Frontal cortex (tissue), 4 donors: Measurements from ENCODE around the gene CCHCR1. TPM values are rescaled to one million over a fixed set of nuclear protein-coding genes. Genes with fewer than 3 reads are reported as not detected.

ENCODE experiments used
- DNase-seq, 2 donors: peaks; one replicate each; pipeline ENCODE4 v3.0.0; 2012; ENCODE audit warnings: low spot score in 2 of 2
- FAIRE-seq: peaks from 2 replicates; lab custom pipeline; 2012; peaks lifted over from hg19 to GRCh38; lab: Jason Lieb, UNC
- total RNA-seq: library from RNA; depleted of rRNA; stranded (reverse); fragments of >200 nt; gene quantifications from one replicate; pipeline ENCODE4 v1.2.3, GENCODE V29; 2014
- donor health status: control.
- donor health status: control.
- donor health status: control.

The CCHCR1 gene
- total RNA-seq, 1 donor from 2014 or later = 5.7 TPM

DNA sequence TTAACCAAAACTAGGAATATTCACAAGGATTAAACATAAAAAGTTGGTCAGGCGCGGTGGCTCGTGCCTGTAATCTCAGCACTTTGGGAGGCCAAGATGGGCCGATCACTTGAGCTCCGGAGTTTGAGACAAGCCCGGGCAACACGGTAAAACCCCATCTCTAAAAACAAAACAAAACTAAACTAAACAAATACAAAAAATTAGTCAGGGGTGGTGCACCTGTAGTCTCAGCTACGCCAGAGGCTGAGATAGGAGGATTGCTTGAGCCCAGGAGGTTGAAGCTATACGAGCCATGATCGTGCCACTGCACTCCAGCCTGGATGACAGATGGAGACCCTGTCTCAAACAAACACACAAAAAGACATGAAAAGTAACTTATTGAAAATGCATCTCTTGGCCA lies 21.9 kb downstream of the CCHCR1 start:
- no peak for DNase-seq
- no peak for FAIRE-seq

DNA sequence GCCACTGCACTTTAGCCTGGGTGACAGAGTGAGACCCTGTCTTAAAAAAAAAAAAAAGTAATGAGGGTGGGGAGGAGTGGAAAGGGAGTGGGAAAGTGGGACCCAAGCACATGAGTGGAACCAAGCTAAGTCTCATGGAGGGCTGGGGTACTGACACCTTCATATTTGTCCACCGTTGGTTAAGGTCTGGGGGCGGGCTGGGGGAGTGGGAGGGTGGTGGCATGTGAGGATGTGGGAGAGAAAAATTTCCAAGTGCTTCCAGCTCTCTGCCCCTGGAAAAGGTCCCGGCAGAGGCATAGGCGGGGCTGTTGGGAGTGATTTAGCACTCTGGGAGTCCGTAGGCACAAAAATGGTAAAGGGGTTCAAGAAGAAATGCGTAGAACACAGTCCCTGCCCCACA lies 24.8 kb downstream of the CCHCR1 start:
- no peak for DNase-seq

DNA sequence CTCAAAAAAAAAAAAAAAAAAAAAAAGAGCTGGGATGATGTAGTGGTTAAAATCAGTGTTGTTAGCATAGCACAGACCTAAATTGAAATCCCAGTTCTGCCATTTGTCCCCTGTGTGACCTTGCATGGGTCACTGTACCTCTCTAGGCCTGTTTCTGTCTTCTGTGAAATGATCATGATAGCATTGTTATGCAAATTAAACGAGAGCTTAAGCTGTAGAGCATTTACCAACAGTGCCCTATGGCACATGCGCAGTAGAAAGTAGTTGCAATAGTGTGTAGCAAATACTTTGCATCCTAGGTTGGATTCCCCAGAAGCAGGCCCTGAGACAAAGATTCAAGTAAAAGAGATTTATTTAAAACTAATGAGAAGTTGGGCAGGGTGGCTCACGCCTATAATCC lies 26.0 kb downstream of the CCHCR1 start:
- no peak for DNase-seq
- no peak for FAIRE-seq

More for the DNA sequence above, 24.8 kb downstream of the CCHCR1 start:
- FAIRE-seq = no peak

DNA sequence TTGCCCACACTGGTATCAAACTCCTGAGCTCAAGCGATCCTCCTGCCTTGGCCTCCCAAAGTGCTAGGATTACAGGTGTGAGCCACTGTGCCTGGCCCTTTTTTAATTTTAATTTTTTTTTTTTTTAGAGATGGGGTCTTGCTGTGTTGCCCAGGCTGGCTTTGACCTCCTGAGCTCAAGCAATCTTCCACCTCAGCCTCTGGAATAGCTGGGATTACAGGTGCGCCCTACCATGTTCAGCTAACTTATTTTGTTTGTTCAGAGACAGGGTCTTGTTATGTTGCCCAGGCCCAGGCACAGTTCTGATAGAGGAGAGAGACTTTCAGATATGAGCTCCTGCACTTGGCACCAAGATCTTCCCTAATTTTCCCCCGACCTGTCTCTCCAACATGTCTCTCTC lies 26.9 kb downstream of the CCHCR1 start:
- FAIRE-seq (no peak), DNase-seq (no peak)

DNA sequence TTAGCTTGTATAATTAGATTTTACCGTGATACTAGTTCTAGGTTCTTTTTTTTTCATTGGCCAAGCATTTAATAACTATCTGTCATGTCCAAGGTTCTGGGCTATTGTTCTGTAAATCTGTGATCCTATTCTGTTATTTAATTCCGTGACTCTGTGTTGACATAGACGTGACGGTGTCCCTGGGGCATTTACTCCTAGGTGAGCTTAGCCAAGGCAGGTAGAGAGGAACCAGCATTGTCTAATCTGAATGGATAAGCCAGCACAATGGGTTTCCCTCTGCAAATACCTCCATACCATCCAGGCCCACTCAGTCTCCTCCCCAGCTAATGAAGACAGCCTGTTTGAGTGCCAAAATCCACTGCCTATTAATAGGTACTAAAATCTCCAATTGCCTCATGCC lies 28.5 kb downstream of the CCHCR1 start:
- no peak for FAIRE-seq
- DNase-seq = no peak

DNA sequence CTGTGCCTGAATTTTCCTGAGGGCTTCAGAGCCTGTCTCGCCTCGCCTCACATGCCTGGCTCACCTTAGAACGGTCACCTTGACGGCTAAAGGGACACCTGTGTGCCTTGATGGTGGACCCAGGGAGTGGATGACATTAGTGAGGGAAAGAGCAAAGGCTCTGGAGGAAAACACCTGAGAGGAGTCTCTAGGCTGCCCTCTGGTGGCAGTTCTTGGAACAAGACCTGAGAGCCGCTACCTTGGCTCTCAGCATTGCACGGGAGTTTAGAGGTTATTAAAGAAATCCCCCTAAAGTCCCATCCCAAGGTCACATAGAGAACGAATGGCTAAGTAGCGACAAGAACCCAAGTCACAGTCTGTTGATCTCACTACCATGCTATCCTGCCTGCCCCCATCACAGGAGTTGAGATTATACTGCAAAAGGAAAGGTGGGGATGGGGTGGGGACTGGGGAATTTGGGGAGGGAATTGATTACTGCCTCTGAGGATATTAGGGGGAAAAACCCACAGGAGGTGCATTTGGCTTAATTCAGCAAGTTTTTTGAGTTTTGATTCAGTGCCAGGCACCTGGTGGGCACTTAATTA lies 29.4 kb downstream of the CCHCR1 start:
- no peak for FAIRE-seq

DNA sequence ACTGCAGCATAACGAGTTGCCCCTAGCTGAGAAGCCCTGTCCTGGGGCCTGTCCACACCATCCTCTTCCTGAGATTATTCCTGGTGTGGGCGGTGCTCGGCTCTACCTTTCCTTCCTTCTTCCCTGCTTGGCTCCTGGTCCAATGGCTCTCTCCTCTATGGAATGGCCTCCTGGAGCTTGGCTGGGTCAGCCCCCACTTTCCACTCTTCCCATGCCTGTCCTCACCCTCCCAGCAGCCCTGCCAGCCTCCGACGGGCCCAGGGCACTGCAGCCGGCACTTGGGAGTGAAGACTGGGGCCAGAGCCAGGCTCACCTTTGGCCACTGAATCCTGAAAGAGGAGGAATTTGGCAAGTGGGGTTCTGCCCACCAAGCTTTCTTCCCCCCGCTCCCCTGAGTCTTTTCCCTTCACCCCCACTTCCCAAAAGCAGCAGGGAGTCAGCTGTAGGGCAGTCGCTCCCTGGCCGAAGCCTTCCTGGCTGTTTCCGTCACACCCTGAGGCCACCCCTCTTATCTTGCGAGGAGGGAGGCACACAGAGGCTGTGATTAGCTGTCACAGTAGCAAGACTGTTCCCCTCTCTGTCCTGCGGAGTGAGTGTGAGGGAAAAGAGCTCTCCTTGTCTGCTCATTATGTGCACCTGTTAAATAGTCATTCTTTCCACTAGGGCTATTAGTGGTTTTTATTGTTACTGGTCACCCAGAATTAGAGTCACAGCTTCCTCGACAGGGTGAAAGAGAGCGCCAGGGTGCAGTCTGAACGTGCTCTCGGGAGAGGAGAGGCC lies 31.0 kb downstream of the CCHCR1 start:
- FAIRE-seq (no peak), DNase-seq (no peak)

More for the DNA sequence above, 29.4 kb downstream of the CCHCR1 start:
- DNase-seq = peak in 1 of 2 donors; percentile 67

DNA sequence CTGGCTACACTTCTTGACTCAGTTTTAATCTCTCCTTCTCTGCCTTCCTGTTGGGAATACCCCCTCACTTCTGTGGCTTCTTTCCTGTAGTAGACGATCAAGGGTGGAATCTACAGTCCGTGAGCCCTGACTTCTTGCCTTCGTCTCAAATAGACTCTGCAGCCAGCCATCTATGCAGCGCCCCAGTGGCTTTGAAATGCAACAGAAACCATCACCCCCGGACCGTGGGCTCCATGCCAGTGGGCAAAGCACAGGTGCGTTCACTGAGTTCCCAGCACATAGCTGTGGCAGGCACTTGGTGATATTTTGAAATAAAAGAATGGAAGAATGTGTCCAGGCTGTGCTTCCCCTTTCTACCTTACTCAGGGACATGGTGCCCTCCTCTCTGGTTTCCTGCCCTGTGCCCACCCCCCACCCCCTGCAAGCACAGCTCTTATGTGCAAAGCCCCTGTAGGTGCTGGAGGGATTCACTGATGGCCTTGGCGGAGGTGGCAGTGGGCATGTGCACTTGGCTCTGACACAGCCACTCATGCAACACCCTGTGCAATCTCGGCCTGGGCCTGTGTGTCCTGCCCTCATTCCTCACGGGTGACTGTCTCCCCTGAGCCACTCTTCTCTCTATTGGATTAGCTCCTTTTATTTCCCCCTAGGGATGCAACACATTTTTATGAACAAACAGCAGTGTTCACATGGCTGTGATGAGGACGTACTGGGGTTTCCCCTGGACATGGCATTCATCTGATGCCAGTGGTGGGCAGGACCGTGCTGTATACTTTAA lies 31.8 kb downstream of the CCHCR1 start:
- DNase-seq = no peak
- FAIRE-seq = no peak

DNA sequence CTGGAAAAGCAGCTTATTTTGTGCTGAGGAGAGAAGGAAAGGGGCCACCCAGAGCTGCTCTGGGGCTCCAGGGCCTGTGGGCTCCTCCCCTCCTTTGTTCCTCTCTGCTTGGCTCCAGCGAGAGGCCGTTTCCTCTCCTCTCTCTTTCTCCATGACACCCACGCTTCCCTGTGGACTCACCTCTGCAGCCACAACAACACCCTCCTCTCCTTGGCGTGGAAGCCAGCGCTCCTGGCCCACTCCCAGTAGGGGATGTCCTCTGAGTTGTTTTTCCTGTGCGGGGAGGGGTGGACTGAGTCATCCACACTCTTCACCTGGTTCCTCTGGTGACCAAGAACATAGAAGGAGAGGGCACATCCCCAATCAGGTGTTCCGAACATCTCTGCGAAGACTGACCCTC lies 32.4 kb downstream of the CCHCR1 start:
- no peak for FAIRE-seq
- DNase-seq = no peak

DNA sequence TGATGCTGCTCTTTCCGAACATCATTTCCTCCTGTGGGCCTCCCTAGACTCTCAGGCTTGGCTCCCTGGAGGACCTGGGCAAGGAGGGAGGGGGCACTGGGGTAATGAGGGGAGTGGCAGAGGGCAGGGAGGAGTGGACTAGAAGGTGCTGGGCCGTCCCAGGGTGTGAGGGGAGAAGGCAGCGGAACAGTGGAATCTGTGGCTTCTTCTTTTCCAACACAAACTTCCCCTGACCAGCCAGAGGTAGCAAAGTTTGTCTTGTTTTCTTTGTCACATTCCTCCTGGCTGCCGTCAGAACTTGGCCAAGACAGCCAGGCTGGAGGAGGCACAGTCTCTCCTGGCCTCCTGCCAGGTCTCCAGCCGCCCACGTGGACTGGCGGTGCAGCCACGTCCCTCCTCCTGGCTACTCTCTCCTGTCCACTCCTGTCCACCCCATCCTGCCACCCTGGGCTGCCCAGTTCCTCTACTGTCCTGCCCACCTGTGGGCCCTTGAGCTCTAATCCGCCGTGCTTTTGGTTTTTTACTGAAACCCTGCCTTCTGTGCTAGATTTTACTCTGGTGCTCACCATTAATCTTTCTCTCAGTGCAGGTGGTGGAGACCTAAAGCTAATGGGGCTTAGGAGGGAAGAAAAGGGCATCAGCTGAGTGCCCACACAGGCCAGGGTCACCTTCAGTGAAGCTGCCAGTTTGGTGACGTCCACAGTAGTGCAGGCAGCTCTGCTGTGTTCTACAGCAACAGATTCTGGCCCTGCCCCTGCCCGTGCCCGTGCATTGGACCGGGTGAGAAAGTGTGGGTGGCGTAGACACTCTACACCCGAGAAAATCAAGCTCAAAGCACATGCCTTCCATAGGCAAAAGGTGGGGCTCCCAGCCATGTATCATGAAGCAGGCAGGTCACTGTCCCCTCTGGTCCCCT lies 34.6 kb downstream of the CCHCR1 start:
- FAIRE-seq = no peak
- peak in 1 of 2 donors; percentile 51 for DNase-seq

DNA sequence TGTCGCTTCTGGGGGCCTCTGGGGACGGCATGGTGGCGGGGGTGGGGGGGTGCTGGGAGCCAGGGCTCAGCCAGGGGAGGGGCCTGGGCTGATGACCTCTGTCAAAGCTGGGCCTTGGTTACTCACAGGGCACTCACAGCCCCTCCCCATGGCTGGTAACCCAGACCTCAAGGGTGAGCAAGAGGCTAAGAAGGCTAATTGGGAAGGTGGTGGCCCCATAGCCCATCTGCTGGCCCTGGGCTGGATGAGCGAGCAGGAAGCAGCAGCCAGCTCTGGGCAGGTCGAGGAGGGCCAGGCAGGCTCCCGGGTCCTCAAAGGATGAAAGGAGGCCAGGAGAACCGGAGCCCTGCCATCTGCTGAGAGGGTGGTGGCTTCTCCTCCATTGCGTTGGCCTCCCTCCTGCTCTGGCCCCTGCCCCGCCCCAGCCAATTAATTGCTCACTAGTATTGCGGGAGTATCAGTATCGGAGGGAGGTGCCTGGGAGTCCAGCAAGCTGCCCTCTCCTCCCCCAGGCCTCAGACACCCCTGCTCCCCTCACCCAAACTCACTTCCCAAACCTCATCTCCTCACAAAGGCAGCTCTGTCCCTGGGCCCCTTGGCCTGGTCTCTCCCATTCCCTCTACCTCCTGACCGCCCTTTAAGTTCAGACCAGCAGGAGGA lies 36.3 kb downstream of the CCHCR1 start:
- no peak for FAIRE-seq
- no peak for DNase-seq

DNA sequence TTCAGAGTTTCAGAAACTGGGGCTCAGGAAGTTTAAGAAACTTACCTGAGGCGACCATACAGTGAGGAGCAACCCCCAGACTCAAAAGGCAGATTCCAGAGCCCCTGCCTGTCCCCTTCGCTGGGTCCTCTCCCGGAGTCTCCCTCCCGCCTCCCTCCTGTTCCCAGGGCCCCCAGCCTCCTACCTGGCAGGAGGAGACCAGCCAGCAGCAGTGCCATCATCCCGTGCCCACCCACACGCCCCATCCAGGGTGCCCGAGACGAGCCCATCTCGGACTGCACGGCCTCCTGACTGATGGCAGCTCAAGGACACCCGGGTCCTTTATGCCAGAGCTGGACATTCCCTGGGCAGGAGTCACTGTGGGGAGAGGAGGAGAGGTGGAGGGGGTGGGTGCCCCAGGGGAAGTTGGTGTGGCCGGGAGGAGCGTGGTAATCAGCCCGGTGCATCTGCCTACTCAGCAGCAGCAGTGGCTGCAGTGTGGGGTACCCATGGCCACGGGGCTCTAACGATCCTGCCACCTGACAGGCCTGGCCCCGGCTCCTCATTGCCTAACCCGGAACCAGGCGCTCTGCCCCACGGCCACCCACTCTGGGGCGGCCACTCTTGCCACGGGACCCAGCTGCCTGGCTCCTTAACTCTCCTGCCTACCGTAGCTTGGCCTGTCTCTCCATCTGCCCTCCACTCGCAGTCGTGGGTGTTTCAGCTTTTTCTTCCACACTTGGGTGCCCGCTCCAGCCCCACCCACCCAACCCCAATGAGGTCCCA lies 37.3 kb downstream of the CCHCR1 start, which contains the start of gene CDSN:
Gene CDSN, minus strand, starts transcription at position 296 of the 765 bp plus-strand sequence. Its CDS starts 27 bp downstream, at position 269.
- FAIRE-seq (no peak), DNase-seq (no peak)

DNA sequence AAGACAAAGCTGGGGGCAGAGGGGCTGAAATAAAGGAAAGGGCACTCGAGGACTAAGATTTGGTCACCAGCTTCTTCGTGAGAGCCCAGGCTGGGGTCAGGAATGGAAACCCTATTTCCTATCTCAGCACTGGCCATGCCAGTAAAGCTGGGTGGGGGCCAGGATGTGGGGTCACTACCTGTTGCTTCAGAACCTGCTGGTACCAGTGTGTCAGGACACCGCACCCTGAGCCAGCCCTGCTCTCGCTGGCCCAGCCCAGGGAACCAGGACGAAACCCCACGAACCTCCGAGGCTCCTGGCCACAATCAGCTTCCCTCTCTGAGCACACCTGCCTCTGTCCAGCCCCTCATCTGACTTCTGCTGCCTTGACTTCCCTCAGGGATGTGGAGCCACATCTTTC lies 39.4 kb downstream of the CCHCR1 start:
- FAIRE-seq (no peak), DNase-seq (no peak)

DNA sequence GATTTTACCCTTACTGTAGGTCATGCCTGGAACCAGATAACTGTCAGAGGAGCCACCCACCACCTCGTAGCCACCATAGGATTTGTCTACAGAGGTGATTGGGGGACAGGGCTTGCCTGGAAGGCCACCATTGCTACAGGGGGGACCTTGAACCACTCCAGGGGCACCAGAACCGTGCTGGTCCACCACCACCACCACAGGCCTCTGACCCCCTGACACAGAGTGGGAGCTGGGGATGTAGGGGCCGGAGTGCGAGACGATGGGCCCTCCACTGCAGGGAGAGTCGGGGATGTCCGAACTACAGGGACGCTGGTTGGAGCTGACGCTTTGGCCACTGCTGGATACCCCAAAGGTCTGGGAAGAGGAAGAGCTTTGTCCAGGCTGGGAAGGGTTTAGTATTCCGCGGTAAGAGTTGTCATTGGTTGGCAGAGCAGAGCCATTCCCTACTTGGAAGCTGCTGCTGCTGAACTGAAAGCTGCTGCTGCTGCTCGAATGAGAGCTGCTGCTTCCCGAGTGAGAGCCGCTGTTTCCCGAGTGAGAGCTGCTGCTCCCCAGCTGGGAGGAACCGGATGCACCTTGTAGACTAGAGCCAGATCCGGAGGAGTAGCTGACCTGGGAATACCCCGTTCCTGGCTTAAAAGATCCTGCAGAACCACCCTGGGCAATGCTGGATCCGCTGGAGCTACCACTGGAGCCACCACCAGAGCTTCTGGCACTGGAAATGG lies 40.8 kb downstream of the CCHCR1 start:
- DNase-seq (no peak), FAIRE-seq (no peak)

DNA sequence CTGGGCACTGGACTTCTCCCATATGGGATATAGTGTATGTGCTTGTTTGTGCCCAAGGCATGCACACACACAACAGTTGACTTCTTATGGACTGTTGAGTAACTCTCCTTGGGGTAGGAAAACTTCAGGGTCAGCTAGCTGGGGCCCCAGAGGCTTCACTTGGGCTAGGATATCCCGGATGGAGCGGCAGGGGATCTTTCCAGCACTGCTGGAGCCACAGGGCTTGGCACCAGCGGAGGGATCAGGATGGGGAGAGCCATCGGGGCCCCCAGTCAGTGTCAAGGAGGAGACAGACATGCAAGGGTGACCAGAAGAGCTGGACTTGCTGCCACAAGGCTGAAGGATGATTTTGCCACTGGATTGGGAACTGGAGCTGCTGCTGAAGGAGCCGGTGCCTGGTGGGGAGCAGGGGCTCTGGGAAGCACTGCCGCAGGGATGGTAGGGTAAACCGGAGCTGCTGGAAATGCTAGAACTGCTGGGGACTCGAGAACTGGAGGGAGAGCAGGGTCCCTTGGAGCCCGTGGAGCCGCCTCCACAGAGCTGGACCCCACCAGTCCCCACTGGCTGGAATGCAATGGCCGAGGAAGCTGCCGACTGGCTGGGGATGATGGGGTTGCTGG lies 41.6 kb downstream of the CCHCR1 start:
- DNase-seq (no peak), FAIRE-seq (no peak)

DNA sequence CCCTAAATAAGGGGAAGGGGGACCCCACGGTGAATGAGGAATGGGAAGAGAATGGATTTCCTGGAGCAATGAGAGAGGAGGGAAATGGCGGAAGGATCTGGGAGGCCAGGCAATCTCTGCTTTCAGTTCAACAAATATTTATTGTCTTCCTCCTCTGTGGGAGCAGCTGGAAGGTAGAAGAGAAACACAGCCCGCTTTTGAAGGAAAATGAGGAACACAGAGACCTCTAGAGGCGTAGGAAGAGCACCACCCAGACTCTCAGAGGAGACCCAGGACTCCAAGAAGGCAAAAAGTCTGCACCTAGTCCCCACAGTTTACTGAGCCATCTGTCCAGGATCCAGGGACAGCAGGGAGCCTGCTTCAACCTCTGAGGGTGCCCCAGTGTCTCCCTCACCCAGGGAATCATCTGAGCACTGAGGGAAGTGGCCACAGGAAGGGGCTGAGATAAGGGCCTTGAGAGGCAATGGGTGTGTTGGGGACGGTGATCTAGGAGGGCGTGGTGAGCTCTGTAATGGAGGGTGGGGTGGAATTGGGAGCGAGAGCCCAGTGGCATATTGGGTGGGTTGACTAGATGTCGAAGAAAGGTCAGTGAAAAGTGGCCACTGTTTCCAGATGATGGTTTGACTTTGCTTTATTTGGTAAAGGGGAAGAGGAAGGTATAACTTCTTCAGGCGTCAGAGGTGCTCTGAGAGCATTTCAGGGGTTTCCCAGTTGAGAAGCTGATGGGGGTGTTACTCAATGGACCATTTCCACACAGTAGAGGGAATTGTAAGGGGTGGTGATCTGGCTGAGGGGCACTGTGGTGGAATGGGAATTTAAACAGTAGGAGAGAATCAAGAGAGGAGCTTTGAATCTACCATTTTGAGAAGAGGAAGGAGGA lies 42.4 kb downstream of the CCHCR1 start:
- no peak for FAIRE-seq

DNA sequence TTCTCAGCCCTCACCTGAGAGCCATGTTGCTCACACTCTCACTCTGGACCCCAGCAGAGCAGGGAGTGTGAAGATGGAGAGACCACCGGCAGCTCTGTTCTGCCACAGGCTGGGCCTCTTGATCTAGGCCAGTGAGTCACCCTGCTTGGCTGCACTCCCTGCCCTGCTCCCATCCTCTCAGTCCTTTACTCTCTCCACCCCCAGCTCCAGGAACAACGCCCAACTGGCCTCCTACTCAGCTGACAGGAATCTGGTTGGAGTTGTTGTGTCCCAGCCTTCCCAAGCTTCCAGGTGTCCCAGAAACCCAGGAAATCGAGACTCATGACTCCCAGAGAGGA lies 43.1 kb downstream of the CCHCR1 start, which contains the start of gene PSORS1C1:
Gene PSORS1C1, plus strand, starts transcription at position 260 of the 338 bp plus-strand sequence. CDS start 14,833 bp downstream, outside the sequence.
- DNase-seq (peak in 1 of 2 donors; percentile 66), FAIRE-seq (no peak)

More for the DNA sequence above, 42.4 kb downstream of the CCHCR1 start:
- no peak for DNase-seq
